ENCODE data around the gene RASGRF1.

DNA sequence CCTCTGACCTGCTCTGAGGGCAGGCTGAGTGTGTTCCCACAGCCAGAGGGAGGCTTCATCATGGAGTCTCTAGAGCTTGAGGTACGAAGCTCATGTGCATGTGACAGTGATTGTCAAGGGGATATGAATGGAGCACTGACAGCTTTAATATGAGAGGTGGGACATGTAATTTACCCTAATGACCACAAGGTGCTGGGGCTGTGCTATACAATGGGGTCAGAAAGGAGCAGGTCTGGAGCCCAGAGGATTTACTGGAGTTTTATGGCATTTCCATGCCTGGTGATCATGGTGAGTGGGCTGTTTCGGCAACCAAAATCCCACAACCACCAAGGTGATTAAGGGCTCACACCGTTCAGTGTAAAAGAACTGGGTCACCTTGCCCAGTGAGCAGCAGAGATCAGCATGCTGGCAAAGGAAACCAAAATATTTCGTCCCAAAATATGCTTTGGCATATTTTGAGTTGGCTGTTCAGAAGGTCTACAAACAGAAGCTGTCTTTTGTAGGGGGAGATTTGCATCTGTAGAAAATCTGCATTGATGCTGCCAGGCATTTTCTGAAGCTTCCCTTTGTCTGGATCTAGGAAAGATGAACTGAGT, 40.1 kb upstream of the RASGRF1 start:
- TF ChIP-seq, protein P1, sequence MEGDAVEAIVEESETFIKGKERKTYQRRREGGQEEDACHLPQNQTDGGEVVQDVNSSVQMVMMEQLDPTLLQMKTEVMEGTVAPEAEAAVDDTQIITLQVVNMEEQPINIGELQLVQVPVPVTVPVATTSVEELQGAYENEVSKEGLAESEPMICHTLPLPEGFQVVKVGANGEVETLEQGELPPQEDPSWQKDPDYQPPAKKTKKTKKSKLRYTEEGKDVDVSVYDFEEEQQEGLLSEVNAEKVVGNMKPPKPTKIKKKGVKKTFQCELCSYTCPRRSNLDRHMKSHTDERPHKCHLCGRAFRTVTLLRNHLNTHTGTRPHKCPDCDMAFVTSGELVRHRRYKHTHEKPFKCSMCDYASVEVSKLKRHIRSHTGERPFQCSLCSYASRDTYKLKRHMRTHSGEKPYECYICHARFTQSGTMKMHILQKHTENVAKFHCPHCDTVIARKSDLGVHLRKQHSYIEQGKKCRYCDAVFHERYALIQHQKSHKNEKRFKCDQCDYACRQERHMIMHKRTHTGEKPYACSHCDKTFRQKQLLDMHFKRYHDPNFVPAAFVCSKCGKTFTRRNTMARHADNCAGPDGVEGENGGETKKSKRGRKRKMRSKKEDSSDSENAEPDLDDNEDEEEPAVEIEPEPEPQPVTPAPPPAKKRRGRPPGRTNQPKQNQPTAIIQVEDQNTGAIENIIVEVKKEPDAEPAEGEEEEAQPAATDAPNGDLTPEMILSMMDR (conservative IDR thresholded peaks at IDR 0.05; ENCODE audit: low read depth, low read length): peak; percentile 43; the same call in 1 of the 2 replicates
- no peak for TF ChIP-seq EZH2 (IDR thresholded peaks at IDR 0.05; ENCODE audit: low read length, unreplicated experiment)
- TF ChIP-seq EZH2phosphoT487 (IDR thresholded peaks at IDR 0.05; ENCODE audit: borderline replicate concordance, low read length): no peak
